ENCODE measurements around the gene RBM26.

RBM26 gene

GRCh38 chr13:79387853-79388252, 18.2 kb downstream of the RBM26 start:
- Histone ChIP-seq H3K27ac (no peak overlapping the region), H3K9me3 (no peaks in the 10 kb centered on the region), H3K27me3 (no peaks in the 10 kb centered on the region), H3K36me3 (no peaks in the 10 kb centered on the region), H3K4me1 (ENCODE audit: control insufficient read depth in 1 of 2, insufficient read depth in 1 of 2, low read depth in 1 of 2, low read length in 1 of 2) (peaks cover 12 to 16% of the 10 kb centered on the region in 2 experiments), H3K4me3 (ENCODE audit: low read depth in 1 of 2, low read length in 1 of 2) (no peak overlapping the region)
- no peak for TF ChIP-seq CTCF (IDR thresholded peaks at IDR 0.05)

GRCh38 chr13:79386125-79386826, 19.8 kb downstream of the RBM26 start:
- Histone ChIP-seq H3K27ac (no peak overlapping the region), H3K4me1 (ENCODE audit: control insufficient read depth in 1 of 2, insufficient read depth in 1 of 2, low read depth in 1 of 2, low read length in 1 of 2) (peaks cover 12 to 16% of the 10 kb centered on the region in 2 experiments), H3K36me3 (no peaks in the 10 kb centered on the region), H3K9me3 (no peaks in the 10 kb centered on the region), H3K4me3 (ENCODE audit: low read depth in 1 of 2, low read length in 1 of 2) (no peak overlapping the region), H3K27me3 (no peaks in the 10 kb centered on the region)
- TF ChIP-seq CTCF (IDR thresholded peaks at IDR 0.05) = no peak

GRCh38 chr13:79385694-79386093, 20.4 kb downstream of the RBM26 start:
- no peak for TF ChIP-seq CTCF (IDR thresholded peaks at IDR 0.05)
- no peak overlapping the region for H3K27ac ChIP-seq
- no peaks in the 10 kb centered on the region for H3K9me3 ChIP-seq
- no peak overlapping the region for H3K4me3 ChIP-seq (ENCODE audit: low read depth in 1 of 2, low read length in 1 of 2)
- no peaks in the 10 kb centered on the region for H3K36me3 ChIP-seq
- H3K4me1 ChIP-seq (ENCODE audit: control insufficient read depth in 1 of 2, insufficient read depth in 1 of 2, low read depth in 1 of 2, low read length in 1 of 2) = peaks cover 12 to 16% of the 10 kb centered on the region in 2 experiments
- H3K27me3 ChIP-seq = no peaks in the 10 kb centered on the region

GRCh38 chr13:79384022-79384610, 21.9 kb downstream of the RBM26 start:
- Histone ChIP-seq H3K27ac (no peak overlapping the region), H3K27me3 (no peaks in the 10 kb centered on the region), H3K36me3 (no peaks in the 10 kb centered on the region), H3K4me1 (ENCODE audit: control insufficient read depth in 1 of 2, insufficient read depth in 1 of 2, low read depth in 1 of 2, low read length in 1 of 2) (peaks cover 6 to 8% of the 10 kb centered on the region in 2 experiments), H3K4me3 (ENCODE audit: low read depth in 1 of 2, low read length in 1 of 2) (no peak overlapping the region), H3K9me3 (no peaks in the 10 kb centered on the region)
- no peak for TF ChIP-seq CTCF (IDR thresholded peaks at IDR 0.05)

GRCh38 chr13:79382545-79383275, 23.3 kb downstream of the RBM26 start:
- Histone ChIP-seq H3K27me3 (no peaks in the 10 kb centered on the region), H3K9me3 (no peaks in the 10 kb centered on the region), H3K4me1 (ENCODE audit: control insufficient read depth in 1 of 2, insufficient read depth in 1 of 2, low read depth in 1 of 2, low read length in 1 of 2) (no peaks in the 10 kb centered on the region), H3K36me3 (peaks cover 10% of the 10 kb centered on the region), H3K4me3 (ENCODE audit: low read depth in 1 of 2, low read length in 1 of 2) (no peak overlapping the region), H3K27ac (no peak overlapping the region)
- no peak for TF ChIP-seq CTCF (IDR thresholded peaks at IDR 0.05)
